LNCAP (cell line): ENCODE measurements around the gene LMO1.

Experiments used
- TF ChIP-seq, protein P1 (sequence below): fragments of 450-650 bp; IDR thresholded peaks from 2 replicates; pipeline ENCODE4 v1.5.1; 2017; ENCODE audit warnings: mild to moderate bottlenecking

Gene LMO1

GRCh38 chr11:8260202-8260966, 3.3 kb downstream of the LMO1 start:
- TF ChIP-seq, protein P1, sequence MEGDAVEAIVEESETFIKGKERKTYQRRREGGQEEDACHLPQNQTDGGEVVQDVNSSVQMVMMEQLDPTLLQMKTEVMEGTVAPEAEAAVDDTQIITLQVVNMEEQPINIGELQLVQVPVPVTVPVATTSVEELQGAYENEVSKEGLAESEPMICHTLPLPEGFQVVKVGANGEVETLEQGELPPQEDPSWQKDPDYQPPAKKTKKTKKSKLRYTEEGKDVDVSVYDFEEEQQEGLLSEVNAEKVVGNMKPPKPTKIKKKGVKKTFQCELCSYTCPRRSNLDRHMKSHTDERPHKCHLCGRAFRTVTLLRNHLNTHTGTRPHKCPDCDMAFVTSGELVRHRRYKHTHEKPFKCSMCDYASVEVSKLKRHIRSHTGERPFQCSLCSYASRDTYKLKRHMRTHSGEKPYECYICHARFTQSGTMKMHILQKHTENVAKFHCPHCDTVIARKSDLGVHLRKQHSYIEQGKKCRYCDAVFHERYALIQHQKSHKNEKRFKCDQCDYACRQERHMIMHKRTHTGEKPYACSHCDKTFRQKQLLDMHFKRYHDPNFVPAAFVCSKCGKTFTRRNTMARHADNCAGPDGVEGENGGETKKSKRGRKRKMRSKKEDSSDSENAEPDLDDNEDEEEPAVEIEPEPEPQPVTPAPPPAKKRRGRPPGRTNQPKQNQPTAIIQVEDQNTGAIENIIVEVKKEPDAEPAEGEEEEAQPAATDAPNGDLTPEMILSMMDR, result no peak

GRCh38 chr11:8259306-8259959, 4.2 kb downstream of the LMO1 start:
- TF ChIP-seq, protein P1, result no peak

GRCh38 chr11:8258784-8259183, 4.9 kb downstream of the LMO1 start:
- TF ChIP-seq, protein P1, result no peak

GRCh38 chr11:8258289-8258688, 5.4 kb downstream of the LMO1 start:
- TF ChIP-seq, protein P1, result no peak

DNA sequence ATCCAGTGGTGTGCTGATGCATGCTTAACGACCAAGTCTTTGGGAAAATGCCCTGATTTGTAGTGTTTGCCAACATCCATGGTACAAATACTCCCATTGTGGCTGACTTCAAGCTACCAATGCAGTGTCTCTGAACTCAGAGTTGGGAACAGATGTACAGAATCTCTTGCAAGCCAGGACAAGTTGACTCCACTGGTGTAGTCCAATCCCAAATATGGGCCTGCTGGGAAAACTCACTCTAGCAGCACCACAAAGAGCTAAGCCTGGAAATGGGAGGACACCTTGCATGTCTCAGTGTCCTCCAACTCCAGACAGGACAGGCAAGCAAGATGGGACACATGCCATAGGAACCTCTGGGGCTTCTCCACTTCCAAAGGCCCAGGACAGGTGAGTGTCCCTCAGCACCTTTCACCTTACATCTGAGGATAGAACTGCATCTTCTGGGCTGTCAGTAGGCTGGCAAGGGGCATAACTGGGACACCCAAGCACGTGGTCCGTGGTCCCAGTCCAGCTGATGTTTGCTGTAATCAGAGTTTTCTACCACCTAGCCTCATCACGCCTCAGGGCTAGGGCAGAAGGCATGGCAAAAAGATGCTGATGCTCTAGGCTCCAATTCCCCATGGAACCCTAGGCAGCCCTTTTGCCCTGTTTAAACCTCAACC, 6.5 kb downstream of the LMO1 start:
- TF ChIP-seq, protein P1, result no peak

GRCh38 chr11:8256271-8257002, 7.2 kb downstream of the LMO1 start:
- TF ChIP-seq, protein P1, result no peak

- TF ChIP-seq, protein P1, result no peak
These were observed 10.1 kb downstream of the LMO1 start for GRCh38 chr11:8253566-8253965.
